ENCODE measurements around the gene RALGPS2. TPM values are rescaled to one million over a fixed set of nuclear protein-coding genes. Genes with fewer than 3 reads are reported as not detected.
"Not testable (repeated sequence)": the region's sequence is repeated elsewhere in the genome, so short reads cannot be mapped to it uniquely, and the experiment has no call there.

The RALGPS2 gene
- total and polyA plus RNA-seq, 12 donors, result 1.4 to 12.8 (median 7.4) TPM

DNA sequence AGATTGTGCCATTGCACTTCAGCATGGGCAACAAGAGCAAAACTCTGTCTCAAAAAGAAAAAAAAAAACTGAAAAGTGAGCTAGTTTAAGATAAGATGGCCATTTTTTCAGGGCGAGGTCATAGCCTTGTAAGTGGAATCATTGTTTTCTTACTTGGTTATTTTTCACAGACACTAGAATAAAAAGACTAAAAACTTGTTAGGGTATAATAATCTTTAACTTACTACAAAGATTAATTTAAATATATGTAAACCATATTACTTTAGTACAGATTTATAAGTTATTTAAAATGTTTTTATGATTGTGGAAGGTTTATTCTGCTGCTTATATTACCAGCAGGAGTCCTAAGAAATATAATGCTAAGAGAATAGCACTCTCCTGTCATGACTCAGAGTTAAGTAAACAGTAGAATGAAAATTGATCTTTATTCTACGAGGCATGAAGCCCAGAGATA is 122.4 kb downstream of the RALGPS2 start:
- no peaks in the 10 kb centered on the region for H3K9me3 ChIP-seq
- no peak overlapping the region for H3K27ac ChIP-seq
- peaks cover 0 to 3% (median 0%) of the 10 kb centered on the region in 9 donors for H3K4me1 ChIP-seq
- no peak overlapping the region for H3K4me3 ChIP-seq
- WGBS, 2 donors, result 71 to 73% methylated on average over 2 of the region's 2 CpGs
- ATAC-seq, result no peak
- TF ChIP-seq, protein P1, sequence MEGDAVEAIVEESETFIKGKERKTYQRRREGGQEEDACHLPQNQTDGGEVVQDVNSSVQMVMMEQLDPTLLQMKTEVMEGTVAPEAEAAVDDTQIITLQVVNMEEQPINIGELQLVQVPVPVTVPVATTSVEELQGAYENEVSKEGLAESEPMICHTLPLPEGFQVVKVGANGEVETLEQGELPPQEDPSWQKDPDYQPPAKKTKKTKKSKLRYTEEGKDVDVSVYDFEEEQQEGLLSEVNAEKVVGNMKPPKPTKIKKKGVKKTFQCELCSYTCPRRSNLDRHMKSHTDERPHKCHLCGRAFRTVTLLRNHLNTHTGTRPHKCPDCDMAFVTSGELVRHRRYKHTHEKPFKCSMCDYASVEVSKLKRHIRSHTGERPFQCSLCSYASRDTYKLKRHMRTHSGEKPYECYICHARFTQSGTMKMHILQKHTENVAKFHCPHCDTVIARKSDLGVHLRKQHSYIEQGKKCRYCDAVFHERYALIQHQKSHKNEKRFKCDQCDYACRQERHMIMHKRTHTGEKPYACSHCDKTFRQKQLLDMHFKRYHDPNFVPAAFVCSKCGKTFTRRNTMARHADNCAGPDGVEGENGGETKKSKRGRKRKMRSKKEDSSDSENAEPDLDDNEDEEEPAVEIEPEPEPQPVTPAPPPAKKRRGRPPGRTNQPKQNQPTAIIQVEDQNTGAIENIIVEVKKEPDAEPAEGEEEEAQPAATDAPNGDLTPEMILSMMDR (IDR thresholded peaks at IDR 0.05), result no peak
- H3K36me3 ChIP-seq, result peaks cover 0 to 9% (median 0%) of the 10 kb centered on the region in 9 donors
- no peak for DNase-seq
- intact Hi-C loops (cut with DNase I), result no loop called here
- no peaks in the 10 kb centered on the region for H3K27me3 ChIP-seq

DNA sequence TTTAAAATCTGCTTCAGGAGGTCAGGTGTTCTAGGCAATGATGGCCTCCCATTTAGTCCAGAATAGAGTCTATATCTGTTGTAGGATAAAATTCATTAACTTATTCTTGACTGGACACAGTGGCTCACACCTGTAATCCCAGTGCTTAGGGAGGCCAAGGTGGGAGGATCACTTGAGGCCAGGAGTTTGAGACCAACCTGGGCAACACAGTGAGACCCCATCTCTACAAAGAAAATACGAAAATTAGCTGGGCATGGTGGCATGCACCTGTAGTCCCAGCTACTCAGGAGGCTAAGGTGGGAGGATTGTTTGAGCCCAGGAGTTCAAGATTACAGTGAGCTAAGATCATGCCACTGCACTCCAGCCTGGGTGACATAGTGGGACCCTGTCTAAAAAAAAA is 122.9 kb downstream of the RALGPS2 start:
- H3K9me3 ChIP-seq; DNase-seq; ATAC-seq; H3K27me3 ChIP-seq; intact Hi-C loops (cut with DNase I); H3K4me1 ChIP-seq; H3K4me3 ChIP-seq; H3K27ac ChIP-seq: not testable (repeated sequence)
- WGBS, 2 donors, result 94% methylated on average over 1 of the region's 1 CpG
- peaks cover 0 to 12% (median 0%) of the 10 kb centered on the region in 9 donors for H3K36me3 ChIP-seq

DNA sequence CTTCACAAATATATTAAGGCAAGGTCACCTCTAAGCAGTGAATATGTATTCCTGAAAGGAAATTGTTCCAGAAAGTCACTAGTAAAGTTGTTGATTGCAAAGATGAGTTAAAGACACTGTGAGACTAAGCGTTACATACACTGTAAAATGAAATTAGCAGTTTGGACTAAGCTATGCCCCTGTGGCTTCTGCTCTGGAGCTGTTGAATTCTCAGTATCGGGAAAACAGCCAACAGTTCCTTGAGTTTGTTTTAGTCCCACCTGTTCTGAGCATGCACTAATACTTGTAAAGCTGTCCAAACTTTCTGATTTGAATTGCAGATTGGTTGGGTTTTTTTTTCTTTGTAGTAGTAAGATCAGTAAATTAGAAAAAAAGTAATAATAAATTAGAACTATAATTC is 124.9 kb downstream of the RALGPS2 start:
- intact Hi-C loops (cut with DNase I), result no loop called here
- Histone ChIP-seq H3K9me3 (no peaks in the 10 kb centered on the region), H3K27ac (no peak overlapping the region), H3K4me1 (peaks cover 0 to 3% (median 0%) of the 10 kb centered on the region in 9 donors), H3K27me3 (no peaks in the 10 kb centered on the region), H3K36me3 (peaks cover 0 to 12% (median 0%) of the 10 kb centered on the region in 9 donors), H3K4me3 (no peak overlapping the region)
- no peak for ATAC-seq
- 75 to 81% methylated on average over 2 of the region's 2 CpGs for WGBS, 2 donors
- DNase-seq, result no peak
- TF ChIP-seq, protein P1 (IDR thresholded peaks at IDR 0.05), result no peak

GRCh38 chr1:178857126-178857525 is 132.1 kb downstream of the RALGPS2 start:
- no peak overlapping the region for H3K4me3 ChIP-seq
- H3K4me1 ChIP-seq, result no peaks in the 10 kb centered on the region
- peaks cover 0 to 21% (median 0%) of the 10 kb centered on the region in 9 donors for H3K36me3 ChIP-seq
- H3K9me3 ChIP-seq, result no peaks in the 10 kb centered on the region
- TF ChIP-seq, protein P1 (IDR thresholded peaks at IDR 0.05), result no peak
- H3K27me3 ChIP-seq, result no peaks in the 10 kb centered on the region
- H3K27ac ChIP-seq, result no peak overlapping the region
- DNase-seq (no peak), ATAC-seq (no peak)
- 98 to 100% methylated on average over 2 of the region's 2 CpGs for WGBS, 2 donors
- intact Hi-C loops (cut with DNase I), result no loop called here

DNA sequence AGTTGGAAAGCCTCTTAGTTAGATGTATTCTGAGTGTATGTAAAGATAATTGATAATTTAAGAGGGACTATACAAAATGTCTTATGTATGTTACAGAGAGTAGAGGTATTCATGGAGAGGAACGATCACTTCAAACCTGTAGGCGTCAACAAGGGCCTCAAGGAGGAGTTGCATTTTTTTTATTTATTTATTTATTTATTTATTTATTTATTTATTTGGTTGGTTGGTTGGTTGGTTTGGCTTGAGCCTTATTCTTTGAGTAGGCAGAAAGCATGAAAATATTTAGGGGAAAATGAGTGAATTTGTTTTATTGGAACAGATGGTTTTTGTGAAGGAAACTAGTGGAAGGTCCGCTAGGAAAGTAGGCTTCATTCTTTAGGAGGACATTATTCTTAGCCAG is 137.4 kb downstream of the RALGPS2 start:
- intact Hi-C loops (cut with DNase I), result no loop called here
- no peaks in the 10 kb centered on the region for H3K9me3 ChIP-seq
- no peak overlapping the region for H3K27ac ChIP-seq
- DNase-seq, result no peak
- H3K4me3 ChIP-seq, result no peak overlapping the region
- TF ChIP-seq, protein P1 (IDR thresholded peaks at IDR 0.05), result no peak
- peaks cover 0 to 29% (median 6%) of the 10 kb centered on the region in 9 donors for H3K4me1 ChIP-seq
- WGBS, 2 donors, result 99% methylated on average over 3 of the region's 3 CpGs
- peaks cover 0 to 9% (median 0%) of the 10 kb centered on the region in 9 donors for H3K36me3 ChIP-seq
- ATAC-seq, result no peak
- H3K27me3 ChIP-seq, result no peaks in the 10 kb centered on the region

All from heart right ventricle (tissue), 16 donors.